IMR-90 (cell line): ENCODE results near the gene PRRG1. TPM values are rescaled to one million over a fixed set of nuclear protein-coding genes. Genes with fewer than 3 reads are reported as not detected.

Source experiments
- ATAC-seq: fragments of 200-7000 bp; cut with Tn5 transposase; 2 replicates; pipeline ENCODE4 v1.9.1; 2020; ENCODE audit warnings: low read depth, mild to moderate bottlenecking, moderate library complexity
- BruUV-seq: library from RNA; stranded (reverse); fragments of 400-500 nt; replicated peaks from 2 replicates; lab custom pipeline; 2021; lab: Mats Ljungman, UMichigan
- CTCF ChIA-PET: fragments of 300-600 bp; formaldehyde crosslinking; extraction: SDS; loops from one replicate; lab custom pipeline; 2021; ENCODE audit warnings: antibody characterized with exemption; lab: Yijun Ruan, JAX
- POLR2A ChIA-PET: fragments of 300-600 bp; sonication (Branson Sonifier 250); formaldehyde crosslinking; loops from one replicate; lab custom pipeline; 2022; ENCODE audit warnings: antibody characterized with exemption; ENCODE audit not compliant: unreplicated experiment; lab: Charles Lee
- DNase-seq: peaks from one replicate; pipeline ENCODE4 v3.0.0; 2013
- H2AFZ ChIP-seq: replicated peaks from 2 replicates; pipeline ENCODE3; 2013; ENCODE audit warnings: low read length, mild to moderate bottlenecking; ENCODE audit not compliant: poor library complexity
- H2AK5ac ChIP-seq: 2 replicates; pipeline ENCODE4 v1.6.1; 2013; ENCODE audit warnings: low read depth, low read length, inconsistent platforms
- H2AK9ac ChIP-seq: replicated peaks from 2 replicates; pipeline ENCODE3; 2013; ENCODE audit warnings: mild to moderate bottlenecking, low read depth, low read length, moderate library complexity; ENCODE audit not compliant: poor library complexity
- H2BK120ac ChIP-seq: 2 replicates; pipeline ENCODE4 v1.6.1; 2013; ENCODE audit warnings: low read depth, low read length, inconsistent platforms
- H2BK15ac ChIP-seq: 3 replicates; pipeline ENCODE4 v1.6.1; 2013; ENCODE audit warnings: low read depth, low read length, inconsistent platforms
- H2BK20ac ChIP-seq: 2 replicates; pipeline ENCODE4 v1.6.1; 2013; ENCODE audit warnings: low read depth, mild to moderate bottlenecking, inconsistent platforms, low read length, moderate library complexity
- H2BK5ac ChIP-seq: 2 replicates; pipeline ENCODE4 v1.6.1; 2013; ENCODE audit warnings: mild to moderate bottlenecking, low read depth, low read length, inconsistent platforms; ENCODE audit not compliant: poor library complexity, severe bottlenecking
- H3K14ac ChIP-seq: replicated peaks from 2 replicates; pipeline ENCODE4 v1.6.1; 2013; ENCODE audit warnings: low read depth, low read length, inconsistent platforms
- H3K18ac ChIP-seq: 2 replicates; pipeline ENCODE4 v1.6.1; 2013; ENCODE audit warnings: low read depth, low read length, control low read depth
- H3K23ac ChIP-seq: 2 replicates; pipeline ENCODE4 v1.6.1; 2013; ENCODE audit warnings: low read depth, low read length, inconsistent platforms
- H3K27ac ChIP-seq: 2 replicates; pipeline ENCODE4 v1.5.1; 2013; ENCODE audit warnings: mild to moderate bottlenecking, control low read depth, low read length; ENCODE audit not compliant: insufficient read depth
- H3K27me3 ChIP-seq: 2 replicates; pipeline ENCODE4 v1.6.1; 2013; ENCODE audit warnings: low read length; ENCODE audit not compliant: control insufficient read depth, insufficient read depth
- H3K36me3 ChIP-seq: 2 replicates; pipeline ENCODE4 v1.6.1; 2013; ENCODE audit warnings: low read length, mixed read lengths; ENCODE audit not compliant: control insufficient read depth, insufficient read depth
- H3K4ac ChIP-seq: 2 replicates; pipeline ENCODE4 v1.6.1; 2013; ENCODE audit warnings: low read depth, low read length, inconsistent platforms
- H3K4me1 ChIP-seq: 2 replicates; pipeline ENCODE4 v1.6.1; 2013; ENCODE audit warnings: low read length, mixed read lengths; ENCODE audit not compliant: control insufficient read depth, insufficient read depth
- H3K4me2 ChIP-seq: 2 replicates; pipeline ENCODE4 v1.6.1; 2013; ENCODE audit warnings: low read depth, mild to moderate bottlenecking, control low read depth, low read length, moderate library complexity
- H3K4me3 ChIP-seq: 2 replicates; pipeline ENCODE4 v1.5.1; 2013; ENCODE audit warnings: low read depth, mild to moderate bottlenecking, control low read depth, low read length, moderate library complexity; ENCODE audit not compliant: insufficient read depth
- H3K56ac ChIP-seq: 2 replicates; pipeline ENCODE4 v1.6.1; 2013; ENCODE audit warnings: low read length, inconsistent platforms; ENCODE audit not compliant: insufficient read depth; ENCODE audit errors: extremely low read depth
- H3K79me1 ChIP-seq, 2 experiments: 2 replicates each; pipeline ENCODE4 v1.6.1; 2013; ENCODE audit warnings: low read length in 2 of 2, inconsistent platforms in 1 of 2, low read depth in 1 of 2
- H3K9ac ChIP-seq: 2 replicates; pipeline ENCODE4 v1.6.1; 2013; ENCODE audit warnings: low read depth, low read length, control low read depth
- H3K9me1 ChIP-seq: 2 replicates; pipeline ENCODE4 v1.6.1; 2013; ENCODE audit warnings: low read length, inconsistent platforms; ENCODE audit not compliant: insufficient read depth
- H3K9me3 ChIP-seq: 2 replicates; pipeline ENCODE4 v1.6.1; 2013; ENCODE audit warnings: low read length; ENCODE audit not compliant: control insufficient read depth, insufficient read depth
- H4K20me1 ChIP-seq: 2 replicates; pipeline ENCODE4 v1.6.1; 2013; ENCODE audit warnings: low read length, inconsistent platforms; ENCODE audit not compliant: insufficient read depth
- H4K5ac ChIP-seq: 2 replicates; pipeline ENCODE4 v1.6.1; 2013; ENCODE audit warnings: mild to moderate bottlenecking, low read depth, low read length, control low read depth
- H4K8ac ChIP-seq, 2 experiments: 2 replicates each; pipeline ENCODE4 v1.6.1; 2013; ENCODE audit warnings: low read depth in 2 of 2, low read length in 2 of 2, control low read depth in 1 of 2, inconsistent platforms in 1 of 2
- H4K91ac ChIP-seq: 2 replicates; pipeline ENCODE4 v1.6.1; 2013; ENCODE audit warnings: low read depth, low read length, inconsistent platforms; ENCODE audit not compliant: insufficient read depth
- BHLHE40 ChIP-seq: fragments of 150-350 bp; IDR thresholded peaks from 2 replicates; pipeline ENCODE4 v1.6.1; 2016; ENCODE audit warnings: mild to moderate bottlenecking, low read depth, low read length
- CHD1 ChIP-seq: IDR thresholded peaks from 2 replicates; pipeline ENCODE4 v1.6.1; 2012; ENCODE audit warnings: low read depth, low read length, improper control_type of control experiment
- WGBS, 2 experiments: methylation state at CpG; one replicate each; pipeline versions ENCODE4 v1.1.5 to v1.1.7; 2013; ENCODE audit warnings: missing lambda C conversion rate in 2 of 2; ENCODE audit not compliant: insufficient read length in 1 of 2; ENCODE audit errors: extremely low coverage in 2 of 2; 5-methylcytosine and 5-hydroxymethylcytosine counted together
- dilution Hi-C: fragments of 300-500 bp; cut with HindIII; formaldehyde crosslinking; loops from one replicate; pipeline ENCODE4 v1.14.3; 2018; ENCODE audit warnings: low sequenced_read_pairs; ENCODE audit not compliant: unreplicated experiment
- in situ Hi-C: fragments of 300-500 bp; cut with MboI; formaldehyde crosslinking; loops from 3 replicates; pipeline ENCODE4 v1.14.3; 2019; ENCODE audit warnings: low sequenced_read_pairs, inconsistent platforms, mixed read lengths
- intact Hi-C: fragments of 100-400 bp; cut with micrococcal nuclease; formaldehyde crosslinking; loops from 2 replicates; pipeline ENCODE4 v1.10.0; 2022
- polyA plus RNA-seq, 3 experiments: library from polyadenylated mRNA; depleted of rRNA; stranded (reverse); fragments of >200 nt; gene quantifications; 2 replicates each; pipeline ENCODE4 v1.2.3, GENCODE V29; 2012; ENCODE audit warnings: low replicate concordance in 1 of 3
- total RNA-seq: library from RNA; depleted of rRNA; stranded (reverse); fragments of >200 nt; gene quantifications from 2 replicates; pipeline ENCODE4 v1.2.3, GENCODE V29; 2012

PRRG1 gene
- total and polyA plus RNA-seq, 2 of the 4 experiments (the other 2 are of a cell fraction) = 9.0 to 11.1 TPM

GRCh38 chrX:37420756-37421155 is 71.6 kb downstream of the PRRG1 start:
- no peaks in the 10 kb centered on the region for H4K20me1 ChIP-seq
- H2AFZ ChIP-seq = no peak overlapping the region
- dilution Hi-C loops = no loop called here
- ChIA-PET POLR2A (no interaction called here), CTCF (no interaction called here)
- 0 out of 4 replicates have a peak, but pooled peaks cover 0 to 3% of the 10 kb centered on the region in 2 experiments for H3K79me1 ChIP-seq
- WGBS, 2 experiments = no CpG with 5 or more reads among the region's 3 CpGs
- no peak overlapping the region for H2AK5ac ChIP-seq
- no peak overlapping the region for H3K18ac ChIP-seq
- H3K27ac ChIP-seq = no peak overlapping the region
- H2BK15ac ChIP-seq = no peak overlapping the region
- H3K27me3 ChIP-seq = no peaks in the 10 kb centered on the region
- no peak overlapping the region for H3K4me3 ChIP-seq
- no peak overlapping the region for H2BK20ac ChIP-seq
- no peak overlapping the region for H3K14ac ChIP-seq
- no peaks in the 10 kb centered on the region for H3K36me3 ChIP-seq
- no peak overlapping the region for H3K4me2 ChIP-seq
- no peak overlapping the region for H4K8ac ChIP-seq
- H3K9me3 ChIP-seq = no peaks in the 10 kb centered on the region
- no peaks in the 10 kb centered on the region for H3K4me1 ChIP-seq
- no peak overlapping the region for H4K5ac ChIP-seq
- no peak overlapping the region for H3K56ac ChIP-seq
- no peak overlapping the region for H3K23ac ChIP-seq
- H2BK5ac ChIP-seq = no peak overlapping the region
- H4K91ac ChIP-seq = no peak overlapping the region
- H3K4ac ChIP-seq = no peak overlapping the region
- H2BK120ac ChIP-seq = no peak overlapping the region
- H3K9me1 ChIP-seq = no peaks in the 10 kb centered on the region
- DNase-seq = no peak
- no peak overlapping the region for H2AK9ac ChIP-seq
- no TSS peak for BruUV-seq
- intact Hi-C loops = loop anchor here (5.0 kb wide), 1 partner anchor 73 kb away; the partner anchor contains the start of gene PRRG1
- no peak for TF ChIP-seq BHLHE40
- TF ChIP-seq CHD1 = no peak
- no peak overlapping the region for H3K9ac ChIP-seq
- in situ Hi-C loops = no loop called here
- no peak for ATAC-seq
